Measurements from ENCODE around the gene FBXO48. TPM values are rescaled to one million over a fixed set of nuclear protein-coding genes. Genes with fewer than 3 reads are reported as not detected.
A peak's percentile ranks its signal among the peaks of the same experiment; 100 is the strongest.
"Not testable (repeated sequence)": the region's sequence is repeated elsewhere in the genome, so short reads cannot be mapped to it uniquely, and the experiment has no call there.

The FBXO48 gene
- polyA plus RNA-seq (2014; cell fraction: cytosol; rRNA removed) = 1.0 and 1.3 TPM in 2 replicates
- 0.50 and 0.69 TPM in 2 replicates for polyA plus RNA-seq (2014; cell fraction: nucleus; rRNA removed)

- peak; percentile 99 for DNase-seq (ENCODE audit: low spot score)
Measured at GRCh38 chr2:68467077-68467960, at the start of gene FBXO48, which contains the start of gene APLF. Gene FBXO48, minus strand, starts transcription at chr2:68467294. Its CDS starts 2,149 bp downstream, at chr2:68465145. Gene APLF, plus strand, starts transcription at chr2:68467585. Its CDS starts 147 bp downstream, at chr2:68467732.

GRCh38 chr2:68516051-68516955 lies 49.2 kb upstream of the FBXO48 start:
- no peak for DNase-seq (ENCODE audit: low spot score)

GRCh38 chr2:68514316-68514929 lies 47.3 kb upstream of the FBXO48 start:
- no peak for DNase-seq (ENCODE audit: low spot score)

- no peak for DNase-seq (ENCODE audit: low spot score)
Measured at GRCh38 chr2:68512966-68513365, 45.9 kb upstream of the FBXO48 start.

- DNase-seq (ENCODE audit: low spot score) = no peak
Measured at GRCh38 chr2:68512326-68512725, 45.2 kb upstream of the FBXO48 start.

- DNase-seq (ENCODE audit: low spot score) = no peak
Measured at GRCh38 chr2:68506170-68506569, 39.1 kb upstream of the FBXO48 start.

- DNase-seq (ENCODE audit: low spot score) = no peak
Measured at GRCh38 chr2:68505603-68506159, 38.6 kb upstream of the FBXO48 start.

GRCh38 chr2:68501768-68502167 lies 34.7 kb upstream of the FBXO48 start:
- no peak for DNase-seq (ENCODE audit: low spot score)

- no peak for DNase-seq (ENCODE audit: low spot score)
Measured at GRCh38 chr2:68500649-68501048, 33.6 kb upstream of the FBXO48 start.

GRCh38 chr2:68499133-68499532 lies 32.0 kb upstream of the FBXO48 start:
- no peak for DNase-seq (ENCODE audit: low spot score)

GRCh38 chr2:68491582-68491981 lies 24.5 kb upstream of the FBXO48 start:
- DNase-seq (ENCODE audit: low spot score) = no peak

- DNase-seq (ENCODE audit: low spot score) = no peak
Measured at GRCh38 chr2:68489282-68489681, 22.2 kb upstream of the FBXO48 start.

GRCh38 chr2:68488605-68489004 lies 21.5 kb upstream of the FBXO48 start:
- DNase-seq (ENCODE audit: low spot score) = not testable (repeated sequence)

- DNase-seq (ENCODE audit: low spot score) = peak; percentile 47
Measured at GRCh38 chr2:68487773-68488355, 20.8 kb upstream of the FBXO48 start.

- no peak for DNase-seq (ENCODE audit: low spot score)
Measured at GRCh38 chr2:68483011-68483410, 15.9 kb upstream of the FBXO48 start.

GRCh38 chr2:68482296-68482820 lies 15.3 kb upstream of the FBXO48 start:
- DNase-seq (ENCODE audit: low spot score) = no peak

GRCh38 chr2:68478688-68479087 lies 11.6 kb upstream of the FBXO48 start:
- DNase-seq (ENCODE audit: low spot score) = no peak

GRCh38 chr2:68476454-68476853 lies 9.4 kb upstream of the FBXO48 start:
- DNase-seq (ENCODE audit: low spot score) = no peak

GRCh38 chr2:68475576-68475975 lies 8.5 kb upstream of the FBXO48 start:
- no peak for DNase-seq (ENCODE audit: low spot score)

GRCh38 chr2:68475110-68475509 lies 8.0 kb upstream of the FBXO48 start:
- no peak for DNase-seq (ENCODE audit: low spot score)
